Stomach smooth muscle (tissue), 2 donors: Measurements from ENCODE around the gene CREBL2.

Experiments used
- H3K27ac ChIP-seq: one replicate; pipeline ENCODE4 v1.7.0; 2013; ENCODE audit warnings: mild to moderate bottlenecking, low read length, inconsistent platforms
- H3K27me3 ChIP-seq, 2 donors: one replicate each; pipeline ENCODE4 v1.7.0; 2013; ENCODE audit warnings: low read length in 2 of 2; ENCODE audit not compliant: insufficient read depth in 2 of 2, control insufficient read depth in 1 of 2
- H3K36me3 ChIP-seq, 2 donors: one replicate each; pipeline ENCODE4 v1.7.0; 2013; ENCODE audit warnings: low read length in 2 of 2; ENCODE audit not compliant: control insufficient read depth in 2 of 2, insufficient read depth in 2 of 2
- H3K4me1 ChIP-seq: one replicate; pipeline ENCODE4 v1.7.0; 2013; ENCODE audit warnings: low read length; ENCODE audit not compliant: control insufficient read depth, insufficient read depth
- H3K4me3 ChIP-seq, 2 donors: one replicate each; pipeline ENCODE4 v1.7.0; 2013; ENCODE audit warnings: low read length in 2 of 2
- H3K9ac ChIP-seq, 2 donors: one replicate each; pipeline ENCODE4 v1.7.0; 2013; ENCODE audit warnings: low read length in 2 of 2, mild to moderate bottlenecking in 1 of 2
- H3K9me3 ChIP-seq, 2 donors: one replicate each; pipeline ENCODE4 v1.7.0; 2013; ENCODE audit warnings: low read length in 2 of 2; ENCODE audit not compliant: control insufficient read depth in 2 of 2
- donor health status: healthy.
- donor health status: Pancreatic carcinoma.

CREBL2 gene

GRCh38 chr12:12654691-12655460, 43.2 kb downstream of the CREBL2 start:
- Histone ChIP-seq H3K27ac (no peak overlapping the region), H3K9ac (no peak overlapping the region), H3K9me3 (no peaks in the 10 kb centered on the region), H3K4me1 (no peaks in the 10 kb centered on the region), H3K4me3 (no peak overlapping the region), H3K36me3 (no peaks in the 10 kb centered on the region), H3K27me3 (peaks cover 0 to 2% of the 10 kb centered on the region in 2 donors)

GRCh38 chr12:12660201-12660600, 48.5 kb downstream of the CREBL2 start:
- no peaks in the 10 kb centered on the region for H3K27me3 ChIP-seq
- no peaks in the 10 kb centered on the region for H3K4me1 ChIP-seq
- H3K9me3 ChIP-seq: no peaks in the 10 kb centered on the region
- H3K9ac ChIP-seq: no peak overlapping the region
- H3K27ac ChIP-seq: no peak overlapping the region
- H3K4me3 ChIP-seq: no peak overlapping the region
- no peaks in the 10 kb centered on the region for H3K36me3 ChIP-seq

DNA sequence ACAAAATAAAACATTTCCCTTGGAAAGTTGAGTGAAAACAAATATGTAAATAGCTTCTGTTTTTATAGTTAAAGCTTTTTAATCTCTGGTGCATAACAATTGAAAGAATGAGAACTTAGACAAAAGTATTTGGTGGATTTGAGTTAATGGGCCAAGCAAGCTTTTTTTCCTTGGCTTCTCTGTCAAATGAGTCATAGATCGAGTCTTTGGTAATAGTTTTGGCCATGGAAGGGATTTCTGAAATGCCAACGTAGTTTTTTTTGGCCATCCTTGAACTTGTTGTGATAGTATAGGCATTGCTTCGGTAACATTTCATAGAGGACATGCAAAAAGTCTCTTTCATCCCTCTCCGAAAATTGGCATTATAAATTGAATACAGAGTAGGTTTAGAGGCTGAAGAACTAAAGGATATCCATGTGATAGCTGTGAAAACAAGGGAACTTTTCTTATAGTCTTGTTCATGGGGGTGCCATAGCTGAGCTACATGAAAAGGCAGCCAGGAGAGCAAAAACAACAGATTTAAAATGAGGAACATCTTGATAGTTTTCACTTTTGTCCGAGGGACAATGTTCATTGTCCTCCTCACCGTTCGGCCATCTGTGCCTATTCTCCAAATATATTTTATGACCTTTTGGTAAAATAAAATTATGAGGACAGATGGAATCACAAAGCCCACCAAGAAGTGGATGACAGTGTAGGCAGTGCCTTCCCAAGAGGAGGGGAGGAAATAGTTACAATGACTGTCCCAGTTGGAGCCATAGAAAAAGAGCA, 49.6 kb downstream of the CREBL2 start:
- no peaks in the 10 kb centered on the region for H3K4me1 ChIP-seq
- H3K9ac ChIP-seq: no peak overlapping the region
- H3K27me3 ChIP-seq: no peaks in the 10 kb centered on the region
- no peaks in the 10 kb centered on the region for H3K9me3 ChIP-seq
- H3K36me3 ChIP-seq: no peaks in the 10 kb centered on the region
- no peak overlapping the region for H3K4me3 ChIP-seq
- no peak overlapping the region for H3K27ac ChIP-seq

DNA sequence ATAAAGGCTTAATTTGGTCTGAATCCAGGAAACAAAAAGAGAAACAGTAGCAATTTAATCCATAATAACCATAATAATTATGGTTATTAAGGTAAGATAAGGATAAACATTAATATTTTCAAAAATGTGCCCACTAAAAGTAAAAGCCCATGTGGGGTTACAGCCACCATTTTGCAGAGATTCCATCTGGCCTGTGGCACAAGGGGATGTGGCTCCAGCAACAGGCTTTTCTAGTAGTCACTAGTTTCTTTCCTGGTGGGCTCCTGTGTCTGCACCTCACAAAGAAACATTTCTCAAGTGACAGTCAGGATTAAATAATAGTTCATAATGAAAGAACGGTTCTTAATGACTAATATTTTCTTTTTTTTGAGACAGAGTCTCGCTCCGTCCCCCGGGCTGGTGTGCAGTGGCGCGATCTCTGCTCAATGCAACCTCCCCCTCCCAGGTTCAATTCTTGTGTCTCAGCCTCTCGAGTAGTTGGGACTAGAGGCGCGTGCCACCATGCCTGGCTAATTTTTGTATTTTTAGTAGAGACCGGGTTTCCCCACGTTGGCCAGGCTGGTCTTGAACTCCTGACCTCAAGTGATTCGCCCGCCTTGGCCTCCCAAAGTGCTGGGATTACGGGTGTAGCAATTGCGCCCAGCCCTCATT, 52.1 kb downstream of the CREBL2 start:
- Histone ChIP-seq H3K27me3 (no peaks in the 10 kb centered on the region), H3K9me3 (no peaks in the 10 kb centered on the region), H3K27ac (no peak overlapping the region), H3K36me3 (no peaks in the 10 kb centered on the region), H3K9ac (no peak overlapping the region), H3K4me1 (no peaks in the 10 kb centered on the region), H3K4me3 (no peak overlapping the region)

- no peaks in the 10 kb centered on the region for H3K9me3 ChIP-seq
- no peaks in the 10 kb centered on the region for H3K27me3 ChIP-seq
- H3K36me3 ChIP-seq: no peaks in the 10 kb centered on the region
- H3K4me3 ChIP-seq: no peak overlapping the region
- no peak overlapping the region for H3K27ac ChIP-seq
- H3K9ac ChIP-seq: no peak overlapping the region
- no peaks in the 10 kb centered on the region for H3K4me1 ChIP-seq
Observed at GRCh38 chr12:12665194-12665593, 53.5 kb downstream of the CREBL2 start.

- Histone ChIP-seq H3K27me3 (no peaks in the 10 kb centered on the region), H3K4me3 (no peak overlapping the region), H3K36me3 (no peaks in the 10 kb centered on the region), H3K9me3 (no peaks in the 10 kb centered on the region), H3K27ac (no peak overlapping the region), H3K9ac (no peak overlapping the region), H3K4me1 (no peaks in the 10 kb centered on the region)
Observed at GRCh38 chr12:12668005-12668404, 56.3 kb downstream of the CREBL2 start.

- no peaks in the 10 kb centered on the region for H3K36me3 ChIP-seq
- H3K27ac ChIP-seq: no peak overlapping the region
- H3K4me1 ChIP-seq: no peaks in the 10 kb centered on the region
- H3K27me3 ChIP-seq: no peaks in the 10 kb centered on the region
- H3K4me3 ChIP-seq: no peak overlapping the region
- no peaks in the 10 kb centered on the region for H3K9me3 ChIP-seq
- no peak overlapping the region for H3K9ac ChIP-seq
Observed at GRCh38 chr12:12669020-12669419, 57.3 kb downstream of the CREBL2 start.

- Histone ChIP-seq H3K4me1 (no peaks in the 10 kb centered on the region), H3K27ac (no peak overlapping the region), H3K4me3 (no peak overlapping the region), H3K36me3 (no peaks in the 10 kb centered on the region), H3K27me3 (no peaks in the 10 kb centered on the region), H3K9me3 (no peaks in the 10 kb centered on the region), H3K9ac (no peak overlapping the region)
Observed at GRCh38 chr12:12671850-12672660, 60.4 kb downstream of the CREBL2 start.

DNA sequence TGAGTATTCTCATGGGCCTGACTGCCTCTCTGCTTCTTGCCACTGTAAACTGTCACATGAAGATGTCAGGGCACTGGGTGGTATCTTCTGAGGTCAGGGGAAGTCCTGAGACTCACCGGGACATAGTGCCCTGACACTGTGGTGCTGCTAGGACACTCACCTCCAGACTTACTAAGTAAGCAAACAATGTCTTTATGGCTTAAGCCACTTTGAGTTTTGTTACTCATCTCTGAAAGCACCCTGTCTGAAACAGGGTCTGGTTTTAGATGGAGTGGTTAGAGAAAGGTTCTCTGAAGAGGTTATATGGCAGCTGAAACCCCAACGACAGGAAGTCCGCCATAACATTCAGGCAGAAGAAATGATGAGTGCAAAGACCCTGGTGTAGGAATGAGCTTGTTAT, 61.6 kb downstream of the CREBL2 start:
- H3K4me3 ChIP-seq: no peak overlapping the region
- no peaks in the 10 kb centered on the region for H3K9me3 ChIP-seq
- no peaks in the 10 kb centered on the region for H3K4me1 ChIP-seq
- no peak overlapping the region for H3K27ac ChIP-seq
- H3K27me3 ChIP-seq: no peaks in the 10 kb centered on the region
- H3K36me3 ChIP-seq: no peaks in the 10 kb centered on the region
- no peak overlapping the region for H3K9ac ChIP-seq

GRCh38 chr12:12676605-12677004, 64.9 kb downstream of the CREBL2 start:
- H3K4me1 ChIP-seq: no peaks in the 10 kb centered on the region
- no peak overlapping the region for H3K9ac ChIP-seq
- no peaks in the 10 kb centered on the region for H3K36me3 ChIP-seq
- H3K27ac ChIP-seq: no peak overlapping the region
- H3K4me3 ChIP-seq: no peak overlapping the region
- H3K9me3 ChIP-seq: no peaks in the 10 kb centered on the region
- H3K27me3 ChIP-seq: no peaks in the 10 kb centered on the region
